Astrocyte (in vitro differentiated cells and primary cell): ENCODE data around the gene SLC1A7.

Source experiments
- CTCF ChIP-seq: IDR thresholded peaks from 2 replicates; pipeline ENCODE4 v1.5.1; 2011; ENCODE audit warnings: low read depth, mild to moderate bottlenecking, inconsistent platforms, low read length, moderate library complexity; ENCODE audit not compliant: insufficient read depth
- EZH2 ChIP-seq: IDR thresholded peaks from 2 replicates; pipeline ENCODE4 v1.6.1; 2012; ENCODE audit warnings: mild to moderate bottlenecking, low read length, inconsistent platforms; ENCODE audit not compliant: insufficient read depth

GRCh38 chr1:53076721-53077598 is 65.5 kb downstream of the SLC1A7 start:
- TF ChIP-seq CTCF, result no peak
- no peak for TF ChIP-seq EZH2
